Neural cell (in vitro differentiated cells): ENCODE results near the gene CD58.

Experiments
- CTCF ChIP-seq: fragments of 450-650 bp; IDR thresholded peaks from 2 replicates; pipeline ENCODE4 v1.5.1; 2014; ENCODE audit warnings: antibody characterized with exemption, mild to moderate bottlenecking, moderate library complexity; ENCODE audit not compliant: poor library complexity, severe bottlenecking
- EZH2 ChIP-seq: fragments of 200-600, 300-800 bp; shearing (Covaris generic), sonication (generic); IDR thresholded peaks from 2 replicates; pipeline ENCODE4 v1.6.1; 2014; ENCODE audit warnings: antibody characterized with exemption, low read length, borderline replicate concordance, mild to moderate bottlenecking; ENCODE audit not compliant: insufficient read depth, poor library complexity, severe bottlenecking
- MXI1 ChIP-seq: fragments of 450-650 bp; conservative IDR thresholded peaks from 2 replicates; pipeline ENCODE4 v1.6.1; 2014; ENCODE audit warnings: antibody characterized with exemption, mild to moderate bottlenecking; ENCODE audit not compliant: poor library complexity, severe bottlenecking
- POLR2AphosphoS5 ChIP-seq: IDR thresholded peaks from 2 replicates; pipeline ENCODE4 v1.6.1; 2012
- RAD21 ChIP-seq: fragments of 450-650 bp; conservative IDR thresholded peaks from 2 replicates; pipeline ENCODE4 v1.6.1; 2014; ENCODE audit warnings: antibody characterized with exemption, mild to moderate bottlenecking, moderate library complexity
- REST ChIP-seq: IDR thresholded peaks from 2 replicates; pipeline ENCODE4 v1.6.1; 2012; ENCODE audit warnings: borderline replicate concordance
- SMC3 ChIP-seq: fragments of 450-650 bp; conservative IDR thresholded peaks from 2 replicates; pipeline ENCODE4 v1.6.1; 2014; ENCODE audit warnings: antibody characterized with exemption, mild to moderate bottlenecking, moderate library complexity; ENCODE audit not compliant: poor library complexity
- TAF1 ChIP-seq: IDR thresholded peaks from 2 replicates; pipeline ENCODE4 v1.6.1; 2012; ENCODE audit warnings: low read depth

DNA sequence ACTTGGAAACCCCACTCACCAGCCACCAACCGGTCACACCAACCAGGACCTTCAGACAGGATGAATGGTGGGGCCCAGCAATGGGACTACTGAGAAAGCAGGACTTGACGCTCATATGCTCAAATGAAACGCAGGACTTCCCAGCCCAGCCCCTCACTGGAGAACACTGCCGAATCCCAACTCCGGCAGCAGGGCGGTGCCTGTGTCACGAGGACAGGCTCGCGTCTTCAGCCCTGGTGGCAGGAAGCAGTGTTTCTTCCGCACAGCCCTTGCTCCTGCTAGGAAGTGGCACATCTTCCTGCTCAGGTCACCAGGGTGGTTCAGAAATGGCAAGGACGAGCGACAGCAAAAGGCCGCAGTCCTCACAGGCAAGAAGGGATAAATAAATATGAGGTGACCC lies 38.9 kb downstream of the CD58 start:
- TF ChIP-seq MXI1 (no peak), REST (no peak), TAF1 (no peak), SMC3 (no peak), RAD21 (no peak), CTCF (no peak), POLR2AphosphoS5 (no peak), EZH2 (no peak)
